Measurements from ENCODE around the gene BYSL. TPM values are rescaled to one million over a fixed set of nuclear protein-coding genes. Genes with fewer than 3 reads are reported as not detected.

Gene BYSL
- polyA plus RNA-seq, 1 donor (not counting 4 experiments of a cell fraction or from before 2014, with no cell fraction given) = 34.3 TPM

GRCh38 chr6:41967312-41968287 is 46.3 kb downstream of the BYSL start:
- peak overlapping the region; percentile 4 for H3K27ac ChIP-seq (ENCODE audit: control insufficient read depth, insufficient read depth, low read length)
- no peaks in the 10 kb centered on the region for H3K36me3 ChIP-seq (ENCODE audit: control insufficient read depth in 2 of 2, extremely low read depth in 1 of 2, insufficient read depth in 2 of 2, low read length in 2 of 2)
- dilution Hi-C loops (cut with MboI; ENCODE audit: extremely low pct_ligation_motif_present, low sequenced_read_pairs) = no loop called here
- H3K4me1 ChIP-seq (ENCODE audit: control insufficient read depth, extremely low read depth, insufficient read depth, low read length) = peaks cover 19% of the 10 kb centered on the region
- peak overlapping the region; percentile 36 for H3K4me2 ChIP-seq (ENCODE audit: control insufficient read depth, extremely low read depth, insufficient read depth, low read depth, low read length)
- TF ChIP-seq EZH2 (IDR thresholded peaks at IDR 0.05; ENCODE audit: low read length) (no peak), CTCF (optimal IDR thresholded peaks at IDR 0.05 in 1 of 3, IDR thresholded peaks at IDR 0.05 in 1 of 3, conservative IDR thresholded peaks at IDR 0.05 in 1 of 3; ENCODE audit: extremely low read depth in 1 of 3, insufficient read depth in 2 of 3, low read length in 3 of 3) (no peak)
- H2AFZ ChIP-seq (ENCODE audit: control insufficient read depth, low read length) = no peak overlapping the region
- no peaks in the 10 kb centered on the region for H3K27me3 ChIP-seq (ENCODE audit: control insufficient read depth, extremely low read depth, insufficient read depth, low read length)
- H3K9me3 ChIP-seq (ENCODE audit: control insufficient read depth, low read depth, low read length) = no peaks in the 10 kb centered on the region
- H4K20me1 ChIP-seq (ENCODE audit: control insufficient read depth, extremely low read depth, insufficient read depth, low read length) = no peaks in the 10 kb centered on the region
- no peaks in the 10 kb centered on the region for H3K9me1 ChIP-seq (ENCODE audit: control insufficient read depth, extremely low read depth, insufficient read depth, low read length)
- H3K4me3 ChIP-seq (ENCODE audit: control insufficient read depth in 2 of 3, extremely low read depth in 1 of 3, insufficient read depth in 2 of 3, low read depth in 1 of 3, low read length in 3 of 3) = no peak overlapping the region
- H3K9ac ChIP-seq (ENCODE audit: control insufficient read depth, extremely low read depth, insufficient read depth, low read length) = no peak overlapping the region
- DNase-seq (ENCODE audit: low read depth, low spot score) (no peak), FAIRE-seq (no peak)
- no peaks in the 10 kb centered on the region for H3K79me2 ChIP-seq (ENCODE audit: control insufficient read depth, insufficient read depth, low read length)

DNA sequence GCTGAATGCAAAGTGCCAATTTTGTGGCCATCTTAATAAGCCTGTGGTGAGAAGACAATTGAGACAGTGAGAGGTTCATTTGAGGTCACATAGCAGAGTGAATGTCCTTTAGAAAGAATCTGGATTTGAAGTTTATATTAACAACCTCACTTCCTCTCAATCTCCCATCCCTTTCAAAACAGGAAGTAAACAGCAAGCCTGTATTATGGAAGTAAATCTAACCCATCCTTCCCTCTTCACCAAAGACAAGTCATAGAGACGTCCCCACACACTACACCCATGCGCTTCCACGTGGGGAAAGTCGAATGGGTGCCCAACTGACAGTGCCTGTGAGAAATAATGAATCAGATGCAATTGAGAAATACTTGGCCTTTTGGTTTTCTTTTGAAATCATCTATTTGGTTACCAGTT is 49.1 kb downstream of the BYSL start:
- Histone ChIP-seq H3K27me3 (ENCODE audit: control insufficient read depth, extremely low read depth, insufficient read depth, low read length) (no peaks in the 10 kb centered on the region), H3K79me2 (ENCODE audit: control insufficient read depth, insufficient read depth, low read length) (no peaks in the 10 kb centered on the region), H3K4me3 (ENCODE audit: control insufficient read depth in 2 of 3, extremely low read depth in 1 of 3, insufficient read depth in 2 of 3, low read depth in 1 of 3, low read length in 3 of 3) (no peak overlapping the region), H3K4me1 (ENCODE audit: control insufficient read depth, extremely low read depth, insufficient read depth, low read length) (peaks cover 19% of the 10 kb centered on the region), H2AFZ (ENCODE audit: control insufficient read depth, low read length) (no peak overlapping the region), H3K9me3 (ENCODE audit: control insufficient read depth, low read depth, low read length) (no peaks in the 10 kb centered on the region), H3K36me3 (ENCODE audit: control insufficient read depth in 2 of 2, extremely low read depth in 1 of 2, insufficient read depth in 2 of 2, low read length in 2 of 2) (no peaks in the 10 kb centered on the region), H3K9ac (ENCODE audit: control insufficient read depth, extremely low read depth, insufficient read depth, low read length) (no peak overlapping the region), H3K27ac (ENCODE audit: control insufficient read depth, insufficient read depth, low read length) (no peak overlapping the region), H4K20me1 (ENCODE audit: control insufficient read depth, extremely low read depth, insufficient read depth, low read length) (no peaks in the 10 kb centered on the region), H3K4me2 (ENCODE audit: control insufficient read depth, extremely low read depth, insufficient read depth, low read depth, low read length) (no peak overlapping the region), H3K9me1 (ENCODE audit: control insufficient read depth, extremely low read depth, insufficient read depth, low read length) (no peaks in the 10 kb centered on the region)
- no peak for FAIRE-seq
- TF ChIP-seq CTCF (optimal IDR thresholded peaks at IDR 0.05 in 1 of 3, IDR thresholded peaks at IDR 0.05 in 1 of 3, conservative IDR thresholded peaks at IDR 0.05 in 1 of 3; ENCODE audit: extremely low read depth in 1 of 3, insufficient read depth in 2 of 3, low read length in 3 of 3) = no peak
- no peak for TF ChIP-seq EZH2 (IDR thresholded peaks at IDR 0.05; ENCODE audit: low read length)
- no peak for DNase-seq (ENCODE audit: low read depth, low spot score)
- dilution Hi-C loops (cut with MboI; ENCODE audit: extremely low pct_ligation_motif_present, low sequenced_read_pairs) = no loop called here
